GM23248 (cell line): Measurements from ENCODE around the gene LRFN2.

Source experiments
- EZH2 ChIP-seq: fragments of 200-600 bp; sonication (generic); IDR thresholded peaks from 2 replicates; pipeline ENCODE4 v1.6.1; 2018; ENCODE audit warnings: antibody characterized with exemption, mild to moderate bottlenecking; ENCODE audit not compliant: insufficient read depth, poor library complexity, severe bottlenecking
- EZH2phosphoT487 ChIP-seq: fragments of 200-600 bp; sonication (generic); IDR thresholded peaks from 2 replicates; pipeline ENCODE4 v1.6.1; 2018; ENCODE audit warnings: antibody characterized with exemption, moderate library complexity, mild to moderate bottlenecking, low read depth; ENCODE audit not compliant: insufficient read depth

GRCh38 chr6:40626886-40627285 lies 39.7 kb upstream of the LRFN2 start:
- TF ChIP-seq EZH2 (no peak), EZH2phosphoT487 (no peak)
